ENCODE measurements around the gene VPS35L.

VPS35L gene, protein sequence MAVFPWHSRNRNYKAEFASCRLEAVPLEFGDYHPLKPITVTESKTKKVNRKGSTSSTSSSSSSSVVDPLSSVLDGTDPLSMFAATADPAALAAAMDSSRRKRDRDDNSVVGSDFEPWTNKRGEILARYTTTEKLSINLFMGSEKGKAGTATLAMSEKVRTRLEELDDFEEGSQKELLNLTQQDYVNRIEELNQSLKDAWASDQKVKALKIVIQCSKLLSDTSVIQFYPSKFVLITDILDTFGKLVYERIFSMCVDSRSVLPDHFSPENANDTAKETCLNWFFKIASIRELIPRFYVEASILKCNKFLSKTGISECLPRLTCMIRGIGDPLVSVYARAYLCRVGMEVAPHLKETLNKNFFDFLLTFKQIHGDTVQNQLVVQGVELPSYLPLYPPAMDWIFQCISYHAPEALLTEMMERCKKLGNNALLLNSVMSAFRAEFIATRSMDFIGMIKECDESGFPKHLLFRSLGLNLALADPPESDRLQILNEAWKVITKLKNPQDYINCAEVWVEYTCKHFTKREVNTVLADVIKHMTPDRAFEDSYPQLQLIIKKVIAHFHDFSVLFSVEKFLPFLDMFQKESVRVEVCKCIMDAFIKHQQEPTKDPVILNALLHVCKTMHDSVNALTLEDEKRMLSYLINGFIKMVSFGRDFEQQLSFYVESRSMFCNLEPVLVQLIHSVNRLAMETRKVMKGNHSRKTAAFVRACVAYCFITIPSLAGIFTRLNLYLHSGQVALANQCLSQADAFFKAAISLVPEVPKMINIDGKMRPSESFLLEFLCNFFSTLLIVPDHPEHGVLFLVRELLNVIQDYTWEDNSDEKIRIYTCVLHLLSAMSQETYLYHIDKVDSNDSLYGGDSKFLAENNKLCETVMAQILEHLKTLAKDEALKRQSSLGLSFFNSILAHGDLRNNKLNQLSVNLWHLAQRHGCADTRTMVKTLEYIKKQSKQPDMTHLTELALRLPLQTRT

DNA sequence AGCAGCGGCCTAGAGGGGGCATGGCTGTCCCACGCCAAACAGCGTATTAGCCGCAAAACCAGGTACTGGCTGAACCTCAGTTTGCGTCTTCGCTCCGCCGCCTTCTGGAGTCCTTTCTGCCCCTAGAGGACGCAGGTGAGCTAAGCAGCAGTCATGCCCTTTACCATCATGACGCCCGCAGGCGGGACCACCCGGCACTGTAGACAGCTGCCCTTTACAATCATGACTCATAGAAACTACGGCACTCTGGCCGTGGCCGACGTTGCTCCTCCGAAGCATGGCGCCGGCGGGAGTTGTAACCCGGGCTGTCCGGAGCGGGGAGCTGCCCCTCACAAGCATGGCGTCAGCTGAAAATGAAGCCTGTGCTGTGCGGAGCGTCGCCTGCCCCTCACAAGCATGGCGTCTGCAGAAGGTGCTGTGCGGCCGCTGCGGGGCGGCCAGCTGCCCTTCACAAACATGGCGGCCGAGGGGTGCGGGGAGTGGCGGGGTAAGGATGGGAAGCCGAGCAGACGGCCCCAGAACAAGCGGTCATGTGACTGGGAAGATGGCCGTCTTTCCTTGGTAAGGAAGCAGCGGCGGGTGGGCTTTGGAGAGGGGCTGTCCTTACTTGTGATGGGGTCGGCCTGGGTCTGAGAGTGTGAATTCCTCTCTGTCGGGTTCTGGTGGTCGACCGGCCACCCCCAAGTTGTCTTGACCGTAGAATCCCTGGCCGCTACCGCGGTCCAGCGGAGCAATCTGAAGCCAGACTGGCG, at the start of gene VPS35L:
VPS35L (plus strand) TSS at position 518 of the 752 bp plus-strand sequence; CDS start at position 545, 27 bp downstream.
- Mint-ChIP-seq H3K4me3 (peak within 1 kb of the TSS; percentile 90), H3K27me3 (no peaks in the 10 kb centered on the region), H3K36me3 (no peaks in the 10 kb centered on the region), H3K9me3 (ENCODE audit: low read depth) (no peaks in the 10 kb centered on the region), H3K27ac (peak within 1 kb of the TSS; percentile 93), H3K4me1 (ENCODE audit: low read depth) (peaks cover 23% of the 10 kb centered on the region)

DNA sequence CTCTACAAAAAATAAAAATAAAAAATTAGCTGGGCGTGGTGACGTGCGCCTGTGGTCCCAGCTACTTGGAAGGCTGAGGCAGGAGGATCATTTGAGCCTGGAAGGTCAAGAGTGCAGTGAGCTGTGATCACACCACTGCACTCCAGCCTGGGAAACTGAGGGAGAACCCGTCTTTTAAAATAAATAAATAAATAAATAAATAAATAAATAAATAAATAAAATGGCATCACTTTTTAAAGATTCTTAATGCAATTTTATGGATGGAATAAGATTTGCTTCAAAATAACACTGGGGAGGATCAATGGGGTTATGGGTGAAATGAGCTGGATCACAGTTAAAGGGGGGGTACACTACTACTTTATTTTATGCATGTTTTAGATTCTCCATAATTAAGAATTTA, 48.5 kb upstream of the VPS35L start:
- Mint-ChIP-seq H3K27me3 (no peaks in the 10 kb centered on the region), H3K4me3 (no peak overlapping the region), H3K27ac (no peak overlapping the region), H3K9me3 (ENCODE audit: low read depth) (no peaks in the 10 kb centered on the region), H3K36me3 (peaks cover 6% of the 10 kb centered on the region), H3K4me1 (ENCODE audit: low read depth) (no peaks in the 10 kb centered on the region)

DNA sequence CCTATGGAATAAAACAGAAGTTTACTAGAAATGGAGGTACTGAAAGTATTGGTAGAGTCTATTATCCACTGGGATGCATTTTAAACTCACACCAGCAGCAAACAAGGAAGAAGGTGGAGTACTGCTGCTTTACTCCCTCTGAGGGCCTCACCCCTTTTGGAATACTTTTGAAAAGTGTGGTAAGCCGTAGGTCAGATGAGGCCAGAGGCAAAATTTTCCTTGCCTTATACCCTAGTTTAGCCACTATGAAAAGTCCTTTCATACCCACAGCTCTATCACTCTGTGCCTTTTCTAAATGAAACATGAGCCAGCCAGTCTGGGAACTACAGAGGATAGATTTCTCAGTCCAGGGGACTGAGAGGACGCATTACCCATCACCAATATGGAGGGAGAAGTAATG, 47.6 kb upstream of the VPS35L start:
- no peaks in the 10 kb centered on the region for H3K27me3 Mint-ChIP-seq
- H3K36me3 Mint-ChIP-seq, result peaks cover 6% of the 10 kb centered on the region
- H3K4me3 Mint-ChIP-seq, result no peak overlapping the region
- peaks cover 2% of the 10 kb centered on the region for H3K4me1 Mint-ChIP-seq (ENCODE audit: low read depth)
- no peaks in the 10 kb centered on the region for H3K9me3 Mint-ChIP-seq (ENCODE audit: low read depth)
- H3K27ac Mint-ChIP-seq, result no peak overlapping the region

DNA sequence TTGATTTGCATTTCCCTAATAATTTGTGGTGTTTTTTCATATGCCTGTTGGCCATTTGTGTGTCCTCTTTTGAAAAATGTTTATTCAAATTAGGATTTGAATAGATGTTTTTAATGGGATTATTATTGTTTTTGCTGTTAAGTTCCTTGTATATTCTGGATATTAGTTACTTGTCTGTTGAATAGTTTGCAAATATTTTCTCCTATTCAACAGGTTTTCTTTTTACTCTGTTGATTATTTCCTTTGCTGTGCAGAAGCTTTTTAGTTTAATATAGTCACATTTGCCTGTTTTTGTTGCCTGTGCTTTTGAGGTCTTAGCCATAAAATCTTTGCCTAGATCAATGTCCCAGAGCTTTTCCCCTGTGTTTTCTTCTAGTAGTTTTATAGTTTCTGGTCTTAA, 43.2 kb upstream of the VPS35L start:
- Mint-ChIP-seq H3K27me3 (no peaks in the 10 kb centered on the region), H3K27ac (peak overlapping the region; percentile 19), H3K36me3 (peaks cover 17% of the 10 kb centered on the region), H3K9me3 (ENCODE audit: low read depth) (no peaks in the 10 kb centered on the region), H3K4me1 (ENCODE audit: low read depth) (peaks cover 17% of the 10 kb centered on the region), H3K4me3 (no peak overlapping the region)

DNA sequence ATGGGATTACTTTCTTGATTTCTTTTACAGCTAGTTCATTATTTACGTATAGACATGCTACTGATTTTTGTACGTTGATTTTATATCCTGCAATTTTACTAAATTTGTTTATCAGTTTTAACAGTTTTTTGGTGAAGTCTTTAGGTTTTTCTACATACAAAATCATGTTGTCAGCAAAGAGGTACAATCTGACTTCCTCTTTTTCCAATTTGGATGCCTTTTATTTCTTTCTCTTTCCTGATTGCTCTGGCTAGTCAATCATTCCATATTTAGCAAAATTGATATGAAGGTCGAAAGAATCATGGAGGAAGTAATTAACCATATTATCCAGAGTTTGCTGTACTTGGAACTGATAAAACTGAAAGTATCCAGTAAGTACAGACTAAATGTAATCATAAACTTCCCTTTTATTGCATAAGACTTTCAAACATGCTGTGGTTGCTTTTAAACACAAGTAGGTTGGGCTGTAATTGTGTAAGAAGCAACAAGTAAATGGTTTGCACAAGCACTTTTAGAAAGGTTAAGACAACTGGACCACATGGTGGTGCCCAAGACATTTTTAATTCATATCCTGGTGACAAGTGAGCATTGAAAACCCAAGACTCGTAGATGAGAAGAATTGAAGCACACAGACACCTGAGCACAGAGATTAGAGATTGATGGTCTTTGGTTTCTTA, 42.0 kb upstream of the VPS35L start:
- peaks cover 20% of the 10 kb centered on the region for H3K36me3 Mint-ChIP-seq
- H3K9me3 Mint-ChIP-seq (ENCODE audit: low read depth), result no peaks in the 10 kb centered on the region
- H3K27me3 Mint-ChIP-seq, result no peaks in the 10 kb centered on the region
- no peak overlapping the region for H3K27ac Mint-ChIP-seq
- peaks cover 25% of the 10 kb centered on the region for H3K4me1 Mint-ChIP-seq (ENCODE audit: low read depth)
- no peak overlapping the region for H3K4me3 Mint-ChIP-seq

DNA sequence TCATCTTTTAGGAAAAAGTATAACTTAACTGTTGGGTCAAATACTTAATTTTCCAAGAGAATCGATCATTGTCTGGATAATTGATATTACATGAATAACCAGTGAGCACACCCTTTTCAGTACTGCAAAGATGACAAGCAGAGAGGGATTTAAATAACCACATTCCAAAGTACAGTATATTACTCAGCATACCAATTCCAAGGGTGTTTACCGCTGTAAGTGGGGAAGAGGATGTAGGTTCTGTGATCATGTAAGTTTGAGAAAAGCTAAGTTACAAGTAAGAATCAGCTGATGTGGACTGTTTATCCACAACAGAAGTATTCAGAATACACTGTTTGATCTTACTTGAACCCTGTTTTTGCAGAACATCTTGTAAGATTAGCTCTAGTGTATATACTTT, 39.7 kb upstream of the VPS35L start:
- Mint-ChIP-seq H3K36me3 (peaks cover 20% of the 10 kb centered on the region), H3K4me1 (ENCODE audit: low read depth) (peaks cover 42% of the 10 kb centered on the region)

DNA sequence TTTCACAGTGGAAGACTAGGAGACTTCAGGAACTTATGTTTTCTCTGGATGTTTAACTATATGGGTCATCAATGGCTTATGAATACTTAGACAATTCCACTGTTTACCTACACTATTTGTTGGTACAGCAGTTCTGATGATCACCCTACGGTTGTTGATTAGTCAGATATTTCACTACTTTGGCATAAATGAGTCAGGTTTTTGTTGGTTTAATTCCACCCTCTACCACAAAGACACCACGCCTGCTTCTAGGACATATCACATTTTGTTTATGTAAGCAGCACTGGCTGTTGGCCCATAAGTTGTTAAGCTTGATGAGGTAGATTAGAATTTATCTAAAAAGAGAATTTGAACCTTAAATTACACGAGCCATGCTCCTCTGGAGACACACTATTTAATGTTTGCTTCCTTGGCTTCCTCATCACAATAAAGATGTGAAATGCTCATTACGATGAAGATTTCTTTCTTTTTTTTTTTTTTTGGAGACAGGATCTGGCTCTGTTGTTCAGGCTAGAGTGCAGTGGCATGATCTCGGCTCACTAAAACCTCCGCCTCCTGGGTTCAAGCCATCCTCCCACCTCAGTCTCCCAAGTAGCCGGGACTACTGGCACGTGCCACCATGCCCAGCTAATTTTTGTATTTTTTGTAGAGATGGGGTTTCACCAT, 37.9 kb upstream of the VPS35L start:
- Mint-ChIP-seq H3K36me3 (peaks cover 20% of the 10 kb centered on the region), H3K27me3 (no peaks in the 10 kb centered on the region), H3K4me1 (ENCODE audit: low read depth) (peaks cover 52% of the 10 kb centered on the region), H3K9me3 (ENCODE audit: low read depth) (no peaks in the 10 kb centered on the region), H3K27ac (no peak overlapping the region), H3K4me3 (peak overlapping the region; percentile 30)

More for the DNA sequence above, 39.7 kb upstream of the VPS35L start:
- no peak overlapping the region for H3K27ac Mint-ChIP-seq
- H3K9me3 Mint-ChIP-seq (ENCODE audit: low read depth), result no peaks in the 10 kb centered on the region
- H3K27me3 Mint-ChIP-seq, result no peaks in the 10 kb centered on the region
- H3K4me3 Mint-ChIP-seq, result no peak overlapping the region

DNA sequence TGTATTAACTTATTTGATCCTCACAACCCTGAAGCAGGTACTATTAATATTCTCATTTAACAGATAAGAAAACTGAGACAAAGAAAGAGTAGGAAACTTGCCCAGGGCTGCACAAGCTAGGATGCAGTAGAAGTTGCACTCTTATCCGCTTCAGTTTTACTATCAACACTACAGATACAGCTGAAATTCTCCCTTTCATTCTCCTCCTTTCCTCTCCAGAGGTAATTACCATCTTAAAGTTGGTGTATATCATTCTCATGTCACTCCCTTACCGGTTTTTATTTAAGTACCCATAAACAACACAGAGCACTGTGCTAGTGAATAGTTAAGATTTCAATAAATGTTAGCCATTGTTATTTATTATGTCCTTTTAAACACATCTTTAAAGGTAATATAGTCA, 37.1 kb upstream of the VPS35L start:
- Mint-ChIP-seq H3K36me3 (peaks cover 17% of the 10 kb centered on the region), H3K27ac (no peak overlapping the region), H3K27me3 (no peaks in the 10 kb centered on the region), H3K4me3 (no peak overlapping the region), H3K4me1 (ENCODE audit: low read depth) (peaks cover 52% of the 10 kb centered on the region), H3K9me3 (ENCODE audit: low read depth) (no peaks in the 10 kb centered on the region)

DNA sequence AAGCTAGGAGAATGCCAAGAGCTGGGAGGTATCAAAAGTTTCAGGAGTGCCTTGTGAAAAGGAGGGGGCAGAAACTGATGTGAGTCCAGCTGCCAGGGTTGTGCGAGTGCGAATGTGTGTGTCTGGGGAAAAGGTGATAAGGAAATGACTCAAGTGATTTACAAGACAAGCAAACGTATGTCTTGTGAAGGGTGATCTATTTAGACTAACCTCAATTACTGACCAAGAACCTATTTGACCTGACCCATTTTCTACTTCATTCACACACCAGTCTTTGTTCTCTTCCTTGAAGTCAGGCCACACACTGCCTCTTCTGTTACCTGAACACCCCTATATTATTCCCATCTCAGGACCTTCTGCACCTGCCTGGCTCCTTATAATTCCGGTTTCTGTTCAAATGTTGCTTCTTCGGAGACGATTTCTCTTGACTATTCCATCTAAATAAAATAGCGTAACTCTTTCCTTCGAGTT, 34.6 kb upstream of the VPS35L start:
- Mint-ChIP-seq H3K9me3 (ENCODE audit: low read depth) (no peaks in the 10 kb centered on the region), H3K36me3 (peaks cover 13% of the 10 kb centered on the region), H3K27me3 (no peaks in the 10 kb centered on the region), H3K4me1 (ENCODE audit: low read depth) (peaks cover 61% of the 10 kb centered on the region), H3K27ac (peak overlapping the region; percentile 88), H3K4me3 (peak overlapping the region; percentile 95)

DNA sequence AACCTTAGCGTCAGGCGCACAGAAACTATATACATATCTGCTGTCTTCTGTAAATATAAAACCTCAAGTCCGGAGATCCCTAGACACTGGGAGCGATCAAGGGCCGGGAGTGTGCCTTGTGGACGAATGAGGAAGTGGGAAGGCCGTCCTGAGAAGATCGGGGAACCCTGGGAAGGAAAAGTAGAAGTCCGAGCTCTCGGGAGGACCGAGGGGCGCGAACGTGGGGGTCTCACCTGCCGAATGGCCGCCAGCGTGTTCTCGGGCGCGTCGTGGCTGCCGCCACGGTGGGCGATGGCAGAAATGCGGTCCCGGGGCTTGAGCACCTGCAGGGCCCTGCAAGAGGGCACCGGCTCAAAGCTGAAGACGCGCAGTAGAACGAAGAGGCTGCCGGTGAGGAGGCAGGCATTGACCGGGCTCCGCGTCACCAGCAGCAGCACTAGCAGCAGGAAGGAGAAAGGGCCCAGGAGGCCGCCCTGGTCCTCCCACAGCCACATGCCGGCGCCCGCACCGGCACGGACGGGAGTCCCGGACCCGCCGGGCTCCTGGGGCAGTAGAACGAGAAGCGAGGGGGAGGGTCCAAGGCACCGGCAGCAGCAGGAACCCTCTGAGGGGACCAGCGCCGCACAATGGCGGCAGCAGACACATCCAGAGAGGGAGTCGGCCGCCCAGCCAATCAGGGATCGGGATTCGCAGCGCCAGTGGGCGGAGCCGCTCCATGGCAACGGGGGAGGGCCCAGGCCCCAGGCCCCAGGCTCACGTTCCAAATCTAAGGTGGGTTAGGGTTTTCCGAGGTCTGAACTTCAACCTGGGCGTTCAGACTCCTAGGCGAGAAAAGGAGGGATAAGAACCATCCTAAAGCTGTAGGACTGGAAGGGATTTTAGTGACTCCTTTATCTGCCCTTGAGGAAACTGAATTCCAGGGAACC, 33.8 kb upstream of the VPS35L start, which contains the start of gene GDE1:
GDE1 (minus strand) TSS at position 628 of the 926 bp plus-strand sequence; CDS start at position 494, 134 bp downstream.
- H3K4me3 Mint-ChIP-seq, result peak within 1 kb of the TSS; percentile 95
- peaks cover 61% of the 10 kb centered on the region for H3K4me1 Mint-ChIP-seq (ENCODE audit: low read depth)
- no peaks in the 10 kb centered on the region for H3K9me3 Mint-ChIP-seq (ENCODE audit: low read depth)
- no peaks in the 10 kb centered on the region for H3K27me3 Mint-ChIP-seq
- H3K27ac Mint-ChIP-seq, result peak within 1 kb of the TSS; percentile 88
- H3K36me3 Mint-ChIP-seq, result peaks cover 8% of the 10 kb centered on the region

DNA sequence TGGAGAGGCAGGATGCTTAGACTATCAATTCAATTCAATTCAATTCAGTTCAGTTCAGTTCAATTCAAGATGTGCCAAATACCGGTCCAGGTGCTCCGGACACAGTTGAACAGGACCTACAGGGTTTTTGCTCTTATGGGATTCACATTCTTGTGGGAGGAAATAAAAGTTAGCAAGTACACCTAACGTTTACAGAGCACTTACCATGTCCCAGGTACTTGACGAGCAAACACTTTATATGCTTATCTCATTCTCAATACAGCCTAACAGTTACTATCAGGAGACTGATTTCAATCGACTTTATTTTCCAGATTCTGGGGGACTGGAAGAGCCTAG, 33.1 kb upstream of the VPS35L start:
- Mint-ChIP-seq H3K27me3 (no peaks in the 10 kb centered on the region), H3K4me1 (ENCODE audit: low read depth) (peaks cover 54% of the 10 kb centered on the region), H3K36me3 (peaks cover 2% of the 10 kb centered on the region), H3K27ac (peak overlapping the region; percentile 88), H3K9me3 (ENCODE audit: low read depth) (no peaks in the 10 kb centered on the region), H3K4me3 (peak overlapping the region; percentile 95)

DNA sequence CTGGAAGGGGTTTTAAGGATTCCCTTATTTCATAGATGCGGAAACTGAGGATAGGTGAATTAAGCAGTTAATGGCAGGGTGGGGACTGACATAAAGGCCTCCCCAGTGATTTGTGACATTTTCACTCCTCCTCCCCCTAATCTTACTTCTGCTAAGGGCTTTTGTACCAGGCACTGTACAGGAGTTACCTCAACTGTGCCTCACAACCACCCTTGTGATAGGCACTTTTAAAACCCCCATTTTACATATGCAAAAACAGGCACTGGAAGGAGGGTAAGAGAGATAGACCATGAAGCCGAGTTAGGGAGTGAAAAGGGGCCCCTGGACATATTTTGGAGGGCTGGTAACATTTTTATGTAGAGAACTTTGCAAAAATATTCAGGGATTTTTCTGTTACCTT, 32.7 kb upstream of the VPS35L start:
- no peaks in the 10 kb centered on the region for H3K9me3 Mint-ChIP-seq (ENCODE audit: low read depth)
- H3K4me3 Mint-ChIP-seq, result peak overlapping the region; percentile 95
- H3K4me1 Mint-ChIP-seq (ENCODE audit: low read depth), result peaks cover 50% of the 10 kb centered on the region

DNA sequence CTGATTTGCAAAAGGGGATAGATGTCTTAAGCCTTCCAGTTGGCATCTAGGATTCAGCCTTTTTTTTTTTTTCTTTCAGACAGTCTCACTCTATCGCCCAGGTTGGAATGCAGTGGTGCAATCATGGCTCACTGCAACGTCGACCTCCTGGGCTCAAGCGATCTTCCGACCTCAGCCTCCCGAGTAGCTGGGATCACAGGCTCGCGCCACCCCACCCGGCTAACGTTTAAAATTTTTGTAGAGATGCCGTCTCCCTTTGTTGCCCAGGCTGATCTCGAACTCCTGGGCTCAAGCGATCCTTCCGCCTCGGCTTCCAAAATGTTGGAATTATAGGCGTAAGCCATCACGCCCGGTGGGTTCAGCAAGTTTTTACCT, 32.3 kb upstream of the VPS35L start:
- H3K27ac Mint-ChIP-seq, result no peak overlapping the region
- H3K4me3 Mint-ChIP-seq, result peak overlapping the region; percentile 31
- H3K9me3 Mint-ChIP-seq (ENCODE audit: low read depth), result no peaks in the 10 kb centered on the region
- H3K36me3 Mint-ChIP-seq, result peaks cover 2% of the 10 kb centered on the region
- H3K4me1 Mint-ChIP-seq (ENCODE audit: low read depth), result peaks cover 50% of the 10 kb centered on the region
- H3K27me3 Mint-ChIP-seq, result no peaks in the 10 kb centered on the region

More for the DNA sequence above, 32.7 kb upstream of the VPS35L start:
- H3K36me3 Mint-ChIP-seq, result peaks cover under 1% of the 10 kb centered on the region
- no peak overlapping the region for H3K27ac Mint-ChIP-seq
- H3K27me3 Mint-ChIP-seq, result no peaks in the 10 kb centered on the region
